IPS-18a (cell line): ENCODE data around the gene A4GALT.

Experiments
- H3K27ac ChIP-seq: one replicate; pipeline ENCODE4 v1.5.1; 2013; ENCODE audit warnings: low read length
- H3K27me3 ChIP-seq: one replicate; pipeline ENCODE4 v1.6.1; 2013; ENCODE audit warnings: mild to moderate bottlenecking, low read length; ENCODE audit not compliant: control insufficient read depth, insufficient read depth
- H3K36me3 ChIP-seq: one replicate; pipeline ENCODE4 v1.6.1; 2013; ENCODE audit warnings: low read depth, low read length; ENCODE audit not compliant: control insufficient read depth
- H3K4me1 ChIP-seq: one replicate; pipeline ENCODE4 v1.6.1; 2013; ENCODE audit warnings: low read depth, low read length; ENCODE audit not compliant: control insufficient read depth
- H3K4me3 ChIP-seq: one replicate; pipeline ENCODE4 v1.5.1; 2013; ENCODE audit warnings: low read length
- H3K9ac ChIP-seq: one replicate; pipeline ENCODE4 v1.6.1; 2013; ENCODE audit warnings: mild to moderate bottlenecking, low read length, moderate library complexity
- H3K9me3 ChIP-seq: one replicate; pipeline ENCODE4 v1.6.1; 2013; ENCODE audit warnings: low read depth, low read length; ENCODE audit not compliant: control insufficient read depth

Gene A4GALT, protein sequence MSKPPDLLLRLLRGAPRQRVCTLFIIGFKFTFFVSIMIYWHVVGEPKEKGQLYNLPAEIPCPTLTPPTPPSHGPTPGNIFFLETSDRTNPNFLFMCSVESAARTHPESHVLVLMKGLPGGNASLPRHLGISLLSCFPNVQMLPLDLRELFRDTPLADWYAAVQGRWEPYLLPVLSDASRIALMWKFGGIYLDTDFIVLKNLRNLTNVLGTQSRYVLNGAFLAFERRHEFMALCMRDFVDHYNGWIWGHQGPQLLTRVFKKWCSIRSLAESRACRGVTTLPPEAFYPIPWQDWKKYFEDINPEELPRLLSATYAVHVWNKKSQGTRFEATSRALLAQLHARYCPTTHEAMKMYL

GRCh38 chr22:42720263-42721044 is at the start of gene A4GALT:
Gene A4GALT (minus strand): TSS chr22:42720870. CDS start chr22:42693951, 26,919 bp downstream.
- Histone ChIP-seq H3K27ac (no peak within 1 kb of the TSS), H3K9me3 (no peaks in the 10 kb centered on the region), H3K4me3 (peak within 1 kb of the TSS; percentile 63), H3K27me3 (peaks cover 52% of the 10 kb centered on the region), H3K36me3 (no peaks in the 10 kb centered on the region), H3K9ac (no peak within 1 kb of the TSS), H3K4me1 (peaks cover 16% of the 10 kb centered on the region)

GRCh38 chr22:42770448-42770726 is 49.7 kb upstream of the A4GALT start:
- Histone ChIP-seq H3K4me1 (no peaks in the 10 kb centered on the region), H3K4me3 (no peak overlapping the region), H3K27ac (no peak overlapping the region), H3K27me3 (no peaks in the 10 kb centered on the region), H3K9ac (no peak overlapping the region), H3K9me3 (no peaks in the 10 kb centered on the region), H3K36me3 (no peaks in the 10 kb centered on the region)

DNA sequence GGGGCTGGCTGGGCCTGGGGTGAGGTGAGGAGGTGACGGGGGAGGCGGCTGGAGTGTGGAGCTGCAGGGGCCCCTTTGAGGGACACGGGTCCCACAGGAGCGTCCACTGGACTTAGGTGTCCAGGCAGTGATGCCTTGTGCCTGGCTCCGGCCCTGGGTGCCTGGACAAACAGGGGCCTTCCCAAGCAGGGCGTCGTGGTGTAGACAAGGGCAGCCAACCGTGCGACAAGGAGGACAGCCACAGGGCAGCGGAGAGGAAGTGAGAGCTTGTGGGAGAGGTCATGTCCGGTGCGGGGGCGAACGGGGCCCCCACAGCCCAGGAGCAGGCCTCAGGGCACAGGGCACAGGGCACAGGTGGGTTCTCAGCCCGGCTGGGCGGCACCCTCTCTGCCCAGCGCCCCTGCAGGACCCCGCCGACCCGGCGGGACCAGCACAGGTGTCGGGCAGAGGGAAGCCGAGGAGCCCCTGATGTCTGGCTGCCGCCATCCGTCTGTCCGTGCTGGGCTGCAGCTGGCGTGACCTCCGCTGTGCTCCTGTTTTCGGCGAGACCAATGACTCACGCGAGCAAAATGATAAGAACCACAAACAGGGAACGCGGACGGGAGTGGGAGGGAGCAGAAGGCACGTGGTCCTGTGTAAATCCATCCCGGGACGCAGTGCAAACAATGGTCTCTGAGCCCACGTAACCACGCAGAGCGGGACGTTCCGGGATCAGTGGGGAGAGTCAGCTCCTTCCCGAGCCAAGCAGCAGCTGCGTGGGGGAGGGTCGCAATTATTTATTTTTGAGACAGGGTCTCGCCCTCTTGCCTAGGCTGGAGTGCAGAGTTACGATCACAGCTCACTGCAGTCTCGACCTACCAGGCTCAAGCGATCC is 49.1 kb upstream of the A4GALT start:
- Histone ChIP-seq H3K4me3 (no peak overlapping the region), H3K36me3 (no peaks in the 10 kb centered on the region), H3K27ac (no peak overlapping the region), H3K4me1 (no peaks in the 10 kb centered on the region), H3K9ac (no peak overlapping the region), H3K27me3 (no peaks in the 10 kb centered on the region), H3K9me3 (no peaks in the 10 kb centered on the region)

DNA sequence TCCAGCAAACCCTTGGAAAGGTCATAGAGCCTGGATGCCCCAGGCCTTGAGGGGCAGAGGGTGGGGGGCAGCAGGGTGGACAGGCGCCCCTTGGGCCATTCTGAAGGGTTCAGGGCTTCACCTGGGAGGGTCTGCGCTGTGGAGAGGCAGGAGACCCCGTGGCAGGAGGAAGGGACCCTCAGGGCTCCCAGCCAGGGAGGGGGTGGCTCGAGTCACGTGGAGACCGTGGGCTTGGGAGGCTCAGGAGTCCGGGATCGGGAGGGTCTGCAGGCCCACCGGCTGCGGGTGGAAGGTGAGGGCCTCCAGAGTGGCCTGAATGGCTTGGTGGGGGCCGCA is 48.5 kb upstream of the A4GALT start:
- no peak overlapping the region for H3K4me3 ChIP-seq
- no peaks in the 10 kb centered on the region for H3K27me3 ChIP-seq
- no peak overlapping the region for H3K27ac ChIP-seq
- H3K9ac ChIP-seq = no peak overlapping the region
- no peaks in the 10 kb centered on the region for H3K36me3 ChIP-seq
- H3K4me1 ChIP-seq = no peaks in the 10 kb centered on the region
- H3K9me3 ChIP-seq = no peaks in the 10 kb centered on the region

DNA sequence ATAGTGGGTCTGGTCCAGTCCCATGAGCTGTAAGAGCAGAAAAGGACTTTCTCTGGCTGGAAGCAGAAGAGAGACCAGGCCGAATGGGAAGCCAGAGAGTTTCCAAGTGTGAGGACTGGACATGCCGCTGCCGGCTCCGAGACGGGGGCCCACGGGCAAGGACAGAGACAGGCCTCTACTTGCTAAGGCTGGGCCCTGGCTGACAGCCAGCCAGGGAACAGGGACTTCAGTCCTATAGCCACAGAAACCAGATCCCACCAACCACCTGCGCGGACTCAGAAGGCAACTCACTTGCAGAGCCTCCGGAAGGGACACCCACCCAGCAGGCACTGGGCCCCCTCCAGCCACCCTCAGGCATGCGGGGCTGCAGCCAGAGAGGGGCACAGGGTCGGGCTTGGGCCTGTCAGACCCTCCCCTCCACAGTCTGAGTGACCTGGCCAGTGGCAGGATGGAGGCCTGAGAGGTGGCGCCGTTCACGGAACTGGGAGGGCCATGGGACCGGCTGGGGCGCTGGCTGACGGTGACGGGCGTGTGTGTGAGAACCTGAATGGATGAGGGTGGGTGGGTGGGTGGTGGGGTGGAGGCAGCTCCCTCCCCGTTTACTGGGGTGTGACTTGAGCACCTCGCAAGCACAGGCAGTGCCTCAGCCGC is 47.8 kb upstream of the A4GALT start:
- Histone ChIP-seq H3K4me3 (no peak overlapping the region), H3K27ac (no peak overlapping the region), H3K4me1 (no peaks in the 10 kb centered on the region), H3K36me3 (no peaks in the 10 kb centered on the region), H3K27me3 (no peaks in the 10 kb centered on the region), H3K9ac (no peak overlapping the region), H3K9me3 (no peaks in the 10 kb centered on the region)

- H3K4me1 ChIP-seq = no peaks in the 10 kb centered on the region
- H3K4me3 ChIP-seq = no peak overlapping the region
- H3K36me3 ChIP-seq = no peaks in the 10 kb centered on the region
- no peaks in the 10 kb centered on the region for H3K9me3 ChIP-seq
- H3K9ac ChIP-seq = no peak overlapping the region
- H3K27ac ChIP-seq = no peak overlapping the region
- H3K27me3 ChIP-seq = no peaks in the 10 kb centered on the region
Observed at GRCh38 chr22:42766860-42767259, 46.2 kb upstream of the A4GALT start.

GRCh38 chr22:42764895-42765363 is 44.3 kb upstream of the A4GALT start:
- Histone ChIP-seq H3K27ac (no peak overlapping the region), H3K9me3 (no peaks in the 10 kb centered on the region), H3K4me1 (no peaks in the 10 kb centered on the region), H3K27me3 (no peaks in the 10 kb centered on the region), H3K36me3 (no peaks in the 10 kb centered on the region), H3K4me3 (no peak overlapping the region), H3K9ac (no peak overlapping the region)

DNA sequence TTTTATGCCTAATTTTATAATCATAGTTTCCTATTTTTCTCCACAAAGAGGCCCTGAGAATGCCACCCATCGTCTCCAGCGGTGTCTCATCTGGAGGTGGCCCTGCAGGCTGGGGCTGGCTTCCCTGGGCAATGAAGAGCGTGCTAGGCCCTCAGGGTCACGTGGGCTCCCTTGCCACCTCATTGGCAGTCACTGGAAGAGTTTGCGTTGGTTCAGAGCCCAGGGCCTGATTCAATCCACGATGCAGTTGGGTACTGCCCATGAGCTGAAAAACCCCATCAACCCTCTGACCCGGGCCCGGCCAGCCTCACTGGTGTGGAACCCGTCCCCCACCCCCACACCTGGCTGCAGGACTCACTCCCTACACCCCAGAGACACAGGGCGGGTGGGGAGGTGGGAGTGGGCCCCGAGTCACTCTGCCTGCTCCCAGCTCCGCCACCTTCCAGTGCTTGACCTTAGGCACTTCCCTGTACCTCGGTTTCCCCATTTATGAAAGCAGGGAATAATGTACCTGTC is 43.4 kb upstream of the A4GALT start:
- H3K4me3 ChIP-seq = no peak overlapping the region
- no peaks in the 10 kb centered on the region for H3K27me3 ChIP-seq
- H3K36me3 ChIP-seq = no peaks in the 10 kb centered on the region
- no peaks in the 10 kb centered on the region for H3K4me1 ChIP-seq
- no peaks in the 10 kb centered on the region for H3K9me3 ChIP-seq
- no peak overlapping the region for H3K9ac ChIP-seq
- H3K27ac ChIP-seq = no peak overlapping the region

DNA sequence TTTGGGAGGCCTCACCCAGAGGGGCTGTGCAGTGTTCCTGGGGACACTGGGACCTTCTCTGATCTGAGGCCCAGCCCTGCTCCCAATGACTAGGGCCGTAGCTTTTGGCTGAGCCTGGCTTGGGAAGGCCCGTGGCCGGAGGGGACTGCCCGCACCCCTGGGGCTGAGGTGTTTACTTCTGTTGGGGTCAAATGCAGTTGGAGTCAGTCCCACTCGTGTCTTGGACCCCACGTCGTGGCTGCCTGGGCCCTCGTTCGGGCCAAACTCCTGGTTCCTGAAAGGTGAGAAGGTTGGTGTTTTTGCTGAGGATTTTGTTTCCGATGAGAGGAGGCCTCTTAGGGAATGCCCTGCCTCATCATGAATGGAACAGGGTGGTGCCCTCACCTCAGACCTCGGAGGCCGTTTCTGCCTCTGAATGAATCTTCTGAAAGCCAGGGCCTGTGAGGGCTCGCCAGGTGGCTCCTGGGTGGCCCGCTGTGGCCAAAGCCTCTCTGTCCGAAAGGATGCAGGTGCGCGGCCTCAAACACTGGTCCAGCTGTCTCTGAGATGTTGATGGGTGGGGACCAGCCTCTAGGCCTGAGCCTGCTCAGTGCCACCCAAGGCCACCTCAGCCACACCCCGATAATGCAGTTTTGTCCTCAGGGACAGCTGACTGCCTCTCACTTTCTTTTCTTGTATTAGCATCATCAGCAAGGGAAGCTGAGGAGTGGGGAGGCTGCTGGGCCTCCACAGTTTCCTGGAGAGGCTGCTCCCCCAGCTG is 40.3 kb upstream of the A4GALT start:
- Histone ChIP-seq H3K27ac (no peak overlapping the region), H3K36me3 (no peaks in the 10 kb centered on the region), H3K9ac (no peak overlapping the region), H3K4me1 (peaks cover 6% of the 10 kb centered on the region), H3K9me3 (no peaks in the 10 kb centered on the region), H3K4me3 (no peak overlapping the region), H3K27me3 (no peaks in the 10 kb centered on the region)

- no peaks in the 10 kb centered on the region for H3K9me3 ChIP-seq
- H3K36me3 ChIP-seq = no peaks in the 10 kb centered on the region
- no peak overlapping the region for H3K9ac ChIP-seq
- no peak overlapping the region for H3K27ac ChIP-seq
- no peak overlapping the region for H3K4me3 ChIP-seq
- peaks cover 6% of the 10 kb centered on the region for H3K4me1 ChIP-seq
- H3K27me3 ChIP-seq = no peaks in the 10 kb centered on the region
Observed at GRCh38 chr22:42758931-42759629, 38.4 kb upstream of the A4GALT start.
